ENCODE results near the gene DDIT4L. TPM values are rescaled to one million over a fixed set of nuclear protein-coding genes. Genes with fewer than 3 reads are reported as not detected.

Gene DDIT4L
- total and polyA plus RNA-seq, 2 of the 4 experiments (the other 2 are of a cell fraction), result 3.1 to 3.9 TPM

DNA sequence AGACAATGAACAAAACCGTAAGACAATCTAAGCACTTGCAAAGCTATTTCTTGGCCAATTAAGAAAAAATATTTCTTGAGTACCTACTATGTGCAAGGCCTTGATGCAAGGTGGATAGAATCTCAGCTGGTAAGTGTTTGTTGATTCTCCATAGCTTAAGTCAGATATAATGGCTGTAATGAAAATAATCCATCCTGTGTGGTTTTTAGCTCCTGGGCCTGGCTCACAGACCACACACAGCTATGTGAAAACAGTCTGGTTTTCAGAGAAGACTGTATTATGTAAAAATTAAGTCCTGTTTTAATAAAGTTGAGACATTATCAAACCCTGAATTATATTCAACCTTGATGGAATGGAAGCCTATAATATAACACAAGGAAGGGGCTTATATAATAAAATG, 7.8 kb upstream of the DDIT4L start:
- H3K23ac ChIP-seq (ENCODE audit: low read depth, low read length), result no peak overlapping the region
- H3K27me3 ChIP-seq (ENCODE audit: control insufficient read depth, insufficient read depth, low read length), result no peaks in the 10 kb centered on the region
- no peak overlapping the region for H2AK5ac ChIP-seq (ENCODE audit: low read depth, low read length)
- no peaks in the 10 kb centered on the region for H3K9me1 ChIP-seq (ENCODE audit: insufficient read depth, low read length)
- H4K8ac ChIP-seq (ENCODE audit: low read depth in 2 of 2, low read length in 2 of 2), result no peak overlapping the region
- no peak overlapping the region for H2BK20ac ChIP-seq (ENCODE audit: low read depth, low read length)
- TF ChIP-seq, protein P1, sequence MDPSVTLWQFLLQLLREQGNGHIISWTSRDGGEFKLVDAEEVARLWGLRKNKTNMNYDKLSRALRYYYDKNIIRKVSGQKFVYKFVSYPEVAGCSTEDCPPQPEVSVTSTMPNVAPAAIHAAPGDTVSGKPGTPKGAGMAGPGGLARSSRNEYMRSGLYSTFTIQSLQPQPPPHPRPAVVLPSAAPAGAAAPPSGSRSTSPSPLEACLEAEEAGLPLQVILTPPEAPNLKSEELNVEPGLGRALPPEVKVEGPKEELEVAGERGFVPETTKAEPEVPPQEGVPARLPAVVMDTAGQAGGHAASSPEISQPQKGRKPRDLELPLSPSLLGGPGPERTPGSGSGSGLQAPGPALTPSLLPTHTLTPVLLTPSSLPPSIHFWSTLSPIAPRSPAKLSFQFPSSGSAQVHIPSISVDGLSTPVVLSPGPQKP (IDR thresholded peaks at IDR 0.05; ENCODE audit: borderline replicate concordance, low read depth, low read length), result no peak
- no peak for TF ChIP-seq NFE2L2 (IDR thresholded peaks at IDR 0.05; ENCODE audit: low read depth, low read length)
- no peak for TF ChIP-seq CEBPB (IDR thresholded peaks at IDR 0.05; ENCODE audit: low read depth, low read length)
- no peak for TF ChIP-seq FOS (IDR thresholded peaks at IDR 0.05; ENCODE audit: low read depth, low read length)
- no peak for TF ChIP-seq BHLHE40 (IDR thresholded peaks at IDR 0.05; ENCODE audit: low read depth, low read length)
- TF ChIP-seq, protein P2, sequence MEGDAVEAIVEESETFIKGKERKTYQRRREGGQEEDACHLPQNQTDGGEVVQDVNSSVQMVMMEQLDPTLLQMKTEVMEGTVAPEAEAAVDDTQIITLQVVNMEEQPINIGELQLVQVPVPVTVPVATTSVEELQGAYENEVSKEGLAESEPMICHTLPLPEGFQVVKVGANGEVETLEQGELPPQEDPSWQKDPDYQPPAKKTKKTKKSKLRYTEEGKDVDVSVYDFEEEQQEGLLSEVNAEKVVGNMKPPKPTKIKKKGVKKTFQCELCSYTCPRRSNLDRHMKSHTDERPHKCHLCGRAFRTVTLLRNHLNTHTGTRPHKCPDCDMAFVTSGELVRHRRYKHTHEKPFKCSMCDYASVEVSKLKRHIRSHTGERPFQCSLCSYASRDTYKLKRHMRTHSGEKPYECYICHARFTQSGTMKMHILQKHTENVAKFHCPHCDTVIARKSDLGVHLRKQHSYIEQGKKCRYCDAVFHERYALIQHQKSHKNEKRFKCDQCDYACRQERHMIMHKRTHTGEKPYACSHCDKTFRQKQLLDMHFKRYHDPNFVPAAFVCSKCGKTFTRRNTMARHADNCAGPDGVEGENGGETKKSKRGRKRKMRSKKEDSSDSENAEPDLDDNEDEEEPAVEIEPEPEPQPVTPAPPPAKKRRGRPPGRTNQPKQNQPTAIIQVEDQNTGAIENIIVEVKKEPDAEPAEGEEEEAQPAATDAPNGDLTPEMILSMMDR (conservative IDR thresholded peaks at IDR 0.05; ENCODE audit: low read depth, low read length), result no peak
- no peak for TF ChIP-seq CHD1 (IDR thresholded peaks at IDR 0.05; ENCODE audit: low read depth, low read length)
- no peak for TF ChIP-seq POLR2A (IDR thresholded peaks at IDR 0.05; ENCODE audit: low read depth, low read length)
- TF ChIP-seq MAFK (IDR thresholded peaks at IDR 0.05; ENCODE audit: low read depth, low read length), result no peak
- no peak for TF ChIP-seq RAD21 (IDR thresholded peaks at IDR 0.05; ENCODE audit: low read length)
- no peak for TF ChIP-seq SMC3 (IDR thresholded peaks at IDR 0.05; ENCODE audit: low read depth, low read length)
- intact Hi-C loops (cut with micrococcal nuclease) (no loop called here), dilution Hi-C loops (cut with HindIII; ENCODE audit: low sequenced_read_pairs, unreplicated experiment) (no loop called here), in situ Hi-C loops (cut with MboI; ENCODE audit: low sequenced_read_pairs) (no loop called here)
- H2AFZ ChIP-seq (replicated peaks; ENCODE audit: low read length, poor library complexity), result no peak overlapping the region
- H3K36me3 ChIP-seq (ENCODE audit: control insufficient read depth, insufficient read depth, low read length), result no peaks in the 10 kb centered on the region
- no peak overlapping the region for H2BK15ac ChIP-seq (ENCODE audit: low read depth, low read length)
- WGBS, 2 experiments (ENCODE audit: extremely low coverage in 2 of 2, insufficient read length in 1 of 2), result no CpG with 5 or more reads among the region's 1 CpG
- no peak for DNase-seq
- no peaks in the 10 kb centered on the region for H4K20me1 ChIP-seq (ENCODE audit: insufficient read depth, low read length)
- H4K5ac ChIP-seq (ENCODE audit: low read depth, low read length), result no peak overlapping the region
- no peaks in the 10 kb centered on the region for H3K9me3 ChIP-seq (ENCODE audit: control insufficient read depth, insufficient read depth, low read length)
- no peak overlapping the region for H2AK9ac ChIP-seq (replicated peaks; ENCODE audit: low read depth, low read length, poor library complexity)
- ChIA-PET POLR2A (ENCODE audit: unreplicated experiment) (no interaction called here), CTCF (no interaction called here)
- H3K4me1 ChIP-seq (ENCODE audit: control insufficient read depth, insufficient read depth, low read length), result no peaks in the 10 kb centered on the region
- no peak overlapping the region for H3K27ac ChIP-seq (ENCODE audit: insufficient read depth, low read length)
- H2BK120ac ChIP-seq (ENCODE audit: low read depth, low read length), result no peak overlapping the region
- no peak overlapping the region for H3K4me2 ChIP-seq (ENCODE audit: low read depth, low read length)
- no peak overlapping the region for H3K4ac ChIP-seq (ENCODE audit: low read depth, low read length)
- BruUV-seq (replicated peaks), result no TSS peak
- no peaks in the 10 kb centered on the region for H3K79me1 ChIP-seq (ENCODE audit: low read depth in 1 of 2, low read length in 2 of 2)
- no peak for ATAC-seq (ENCODE audit: low read depth)
- no peak overlapping the region for H3K18ac ChIP-seq (ENCODE audit: low read depth, low read length)
- H2BK5ac ChIP-seq (ENCODE audit: low read depth, low read length, poor library complexity, severe bottlenecking), result no peak overlapping the region
- no peak overlapping the region for H3K9ac ChIP-seq (ENCODE audit: low read depth, low read length)
- H3K14ac ChIP-seq (replicated peaks; ENCODE audit: low read depth, low read length), result no peak overlapping the region
- H4K91ac ChIP-seq (ENCODE audit: insufficient read depth, low read depth, low read length), result no peak overlapping the region
- no peak overlapping the region for H3K4me3 ChIP-seq (ENCODE audit: insufficient read depth, low read depth, low read length)
- H3K56ac ChIP-seq (ENCODE audit: extremely low read depth, insufficient read depth, low read length), result no peak overlapping the region
